ENCODE results near the gene GULP1.

GRCh38 chr2:188383158-188383557 is 91.5 kb downstream of the GULP1 start:
- TF ChIP-seq E2F1 (CRISPR knock-in tag; IDR thresholded peaks at IDR 0.05) (no peak), KAT7 (CRISPR knock-in tag; IDR thresholded peaks at IDR 0.05; ENCODE audit: borderline replicate concordance) (no peak), TEAD1 (CRISPR knock-in tag; IDR thresholded peaks at IDR 0.05) (no peak), PRDM15 (CRISPR knock-in tag; IDR thresholded peaks at IDR 0.05) (no peak), CTCF (IDR thresholded peaks at IDR 0.05) (no peak), ZNF121 (CRISPR knock-in tag; IDR thresholded peaks at IDR 0.05) (no peak), AR (CRISPR knock-in tag; IDR thresholded peaks at IDR 0.05) (no peak), ZNF532 (CRISPR knock-in tag; IDR thresholded peaks at IDR 0.05; ENCODE audit: borderline replicate concordance) (no peak), FOXK1 (CRISPR knock-in tag; IDR thresholded peaks at IDR 0.05) (no peak), CREM (CRISPR knock-in tag; IDR thresholded peaks at IDR 0.05) (no peak), FOXJ3 (CRISPR knock-in tag; IDR thresholded peaks at IDR 0.05; ENCODE audit: borderline replicate concordance) (no peak)

Measured in WTC11 (cell line).